ENCODE data around the gene MFAP4.

The MFAP4 gene

DNA sequence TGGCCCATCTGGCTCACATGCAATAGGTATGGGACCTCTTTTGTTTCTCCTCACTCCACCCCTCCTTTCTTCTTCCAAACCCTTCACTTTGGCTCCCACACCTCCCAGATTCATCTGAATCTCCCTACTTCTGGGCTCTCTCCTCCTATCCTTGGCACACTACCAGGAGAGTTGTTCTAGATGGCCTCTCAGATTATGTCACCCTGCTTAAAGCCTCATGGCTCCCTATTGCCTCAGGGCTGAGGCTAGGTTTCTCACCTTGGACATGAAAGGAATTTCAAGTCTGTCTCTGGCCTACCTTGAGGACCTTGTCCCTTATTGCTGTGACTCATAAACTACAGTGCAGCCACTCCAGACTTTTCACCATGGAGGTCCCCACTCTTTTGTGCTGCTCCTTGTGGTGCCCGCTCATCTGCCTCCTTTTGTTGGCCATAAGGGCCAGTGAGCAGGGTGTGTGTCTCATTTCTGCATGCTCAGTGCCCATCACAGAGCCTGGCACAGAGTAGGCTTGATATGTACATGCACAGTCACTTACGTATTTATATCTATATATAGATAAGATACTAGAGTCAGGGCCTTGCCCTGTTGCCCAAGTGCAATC, 1.0 kb upstream of the MFAP4 start:
- in situ Hi-C loops (cut with MboI; ENCODE audit: low sequenced_read_pairs) = no loop called here

DNA sequence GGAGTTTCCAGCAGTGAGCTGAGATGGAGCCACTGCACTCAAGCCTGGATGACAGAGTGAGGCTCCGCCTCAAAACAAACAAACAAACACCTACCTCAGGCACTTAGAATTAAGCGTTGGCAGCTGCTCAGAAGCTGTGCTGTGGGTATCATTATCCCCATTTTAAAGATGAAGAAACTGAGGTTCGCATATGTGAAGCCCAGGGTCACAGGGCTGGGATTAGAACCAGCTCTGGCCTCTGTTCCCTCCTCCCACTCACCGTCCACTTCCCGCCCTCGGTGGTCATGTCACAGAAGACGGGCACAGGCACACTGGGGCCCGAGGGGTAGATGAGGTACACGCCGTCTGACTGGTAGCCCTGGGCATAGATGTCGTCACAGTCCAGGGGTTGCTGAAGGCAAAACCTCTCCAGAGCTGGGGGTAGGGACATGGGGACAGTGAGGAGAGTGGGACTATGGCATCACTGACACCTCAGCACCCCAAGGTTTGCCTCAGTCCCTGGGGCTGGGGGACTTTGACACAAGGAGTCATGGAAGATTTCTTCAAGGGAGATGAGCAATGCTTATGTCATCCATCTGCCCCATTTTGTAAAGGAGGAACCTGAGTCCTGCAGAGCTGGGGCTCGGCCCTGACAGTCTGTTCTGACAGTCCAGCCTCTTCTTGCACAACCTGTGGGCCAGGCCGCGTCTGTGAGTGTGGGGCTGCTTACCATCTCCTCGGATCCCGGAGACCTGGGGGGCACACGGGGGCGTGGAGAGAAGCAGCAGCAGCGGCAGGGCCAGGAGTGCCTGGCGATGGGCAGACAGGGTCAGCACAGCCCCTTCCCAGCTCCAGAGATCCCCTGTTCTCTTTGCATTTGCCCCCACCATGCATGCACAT, 700 bp downstream of the MFAP4 start:
- in situ Hi-C loops (cut with MboI; ENCODE audit: low sequenced_read_pairs) = no loop called here

DNA sequence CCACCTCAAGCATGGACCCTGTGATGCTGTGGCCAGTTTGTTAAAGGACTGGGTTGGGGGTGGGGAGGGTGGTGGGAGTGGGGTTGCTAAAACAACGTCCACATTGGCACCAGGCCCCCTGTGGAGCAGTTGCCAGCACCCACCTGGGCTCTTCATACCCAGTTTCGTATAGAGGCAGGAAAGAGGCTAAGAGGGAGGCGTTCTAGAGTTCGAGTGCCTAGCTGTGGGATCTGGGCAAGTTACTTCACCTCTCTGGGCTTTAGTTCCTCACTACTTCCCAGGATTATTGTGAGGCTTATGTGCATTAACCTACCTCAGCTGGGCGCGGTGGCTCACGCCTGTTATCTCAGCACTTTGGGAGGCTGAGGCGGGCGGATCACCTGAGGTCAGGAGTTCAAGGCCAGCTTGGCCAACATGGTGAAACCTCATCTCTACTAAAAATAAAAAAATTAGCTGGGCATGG, 1.4 kb downstream of the MFAP4 start:
- in situ Hi-C loops (cut with MboI; ENCODE audit: low sequenced_read_pairs) = no loop called here

DNA sequence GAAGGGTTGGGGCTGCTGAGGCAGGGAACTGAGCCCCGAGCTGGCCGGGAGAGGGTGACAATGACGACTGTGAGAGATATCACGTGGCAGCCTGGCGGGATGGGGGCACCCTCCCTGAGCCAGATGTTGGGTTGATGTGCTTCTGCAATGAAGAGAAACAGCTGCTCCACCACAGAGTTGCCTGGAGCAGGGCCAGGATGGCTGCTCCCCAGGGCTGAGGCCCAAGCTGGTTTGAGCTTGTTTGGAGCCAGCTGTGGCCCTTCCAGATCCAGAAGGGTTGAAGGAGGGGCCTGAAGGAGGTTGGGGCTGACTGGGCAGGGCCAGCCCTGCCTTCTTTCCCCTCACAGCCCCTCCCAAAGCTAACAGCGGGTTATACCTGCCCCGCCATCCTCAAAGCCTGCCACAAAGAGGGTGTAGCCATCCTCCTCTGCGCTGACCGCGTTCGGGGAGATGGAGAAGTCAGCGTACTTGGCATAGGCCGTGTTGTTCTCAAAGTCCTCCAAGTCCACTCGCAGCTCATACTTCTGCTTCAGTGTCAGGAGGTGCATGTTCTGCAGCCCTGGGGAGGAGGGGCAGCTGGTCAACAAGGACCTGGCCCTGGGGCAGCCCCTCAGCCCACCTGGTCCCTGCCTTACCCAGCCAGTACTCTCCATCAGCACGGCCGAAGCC, 2.1 kb downstream of the MFAP4 start:
- in situ Hi-C loops (cut with MboI; ENCODE audit: low sequenced_read_pairs) = no loop called here

DNA sequence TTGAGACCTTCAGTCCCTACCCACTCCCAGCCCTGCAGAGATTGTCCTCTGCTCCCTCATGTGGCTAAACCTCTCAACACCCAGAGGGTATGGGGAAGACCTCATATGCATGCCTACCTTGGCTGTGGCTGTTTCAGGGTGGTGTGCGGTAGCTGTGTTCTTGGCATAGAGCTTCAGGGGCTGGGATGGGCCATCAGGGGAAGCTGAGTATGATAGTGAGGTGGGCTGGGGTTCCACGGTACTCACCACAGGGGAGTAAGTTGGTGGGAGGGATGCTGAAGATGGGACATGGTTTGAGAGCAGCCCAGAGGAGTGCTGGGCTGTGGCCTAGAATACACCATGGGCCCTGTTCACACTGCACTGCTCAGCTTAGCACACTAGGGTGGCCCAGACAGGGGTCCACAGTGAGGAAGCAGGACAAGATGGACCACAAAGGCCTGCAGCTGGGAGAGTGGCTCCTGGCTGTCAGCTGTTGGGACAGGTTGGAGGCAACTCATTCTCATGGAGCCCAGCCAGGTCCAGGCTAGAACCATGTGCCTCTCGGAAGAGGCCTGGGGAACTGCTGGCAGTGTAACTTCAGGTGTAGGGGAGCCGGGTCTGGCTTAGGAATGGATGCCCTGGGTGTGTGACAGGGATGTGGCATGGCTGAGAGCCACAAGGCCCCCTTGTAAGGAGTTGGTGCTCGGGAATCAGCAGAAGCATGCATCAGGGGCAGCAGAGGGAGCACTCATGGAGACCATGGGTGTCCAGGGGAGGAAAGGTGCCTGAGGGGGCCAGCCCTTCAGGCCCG, 3.1 kb downstream of the MFAP4 start:
- in situ Hi-C loops (cut with MboI; ENCODE audit: low sequenced_read_pairs) = no loop called here

DNA sequence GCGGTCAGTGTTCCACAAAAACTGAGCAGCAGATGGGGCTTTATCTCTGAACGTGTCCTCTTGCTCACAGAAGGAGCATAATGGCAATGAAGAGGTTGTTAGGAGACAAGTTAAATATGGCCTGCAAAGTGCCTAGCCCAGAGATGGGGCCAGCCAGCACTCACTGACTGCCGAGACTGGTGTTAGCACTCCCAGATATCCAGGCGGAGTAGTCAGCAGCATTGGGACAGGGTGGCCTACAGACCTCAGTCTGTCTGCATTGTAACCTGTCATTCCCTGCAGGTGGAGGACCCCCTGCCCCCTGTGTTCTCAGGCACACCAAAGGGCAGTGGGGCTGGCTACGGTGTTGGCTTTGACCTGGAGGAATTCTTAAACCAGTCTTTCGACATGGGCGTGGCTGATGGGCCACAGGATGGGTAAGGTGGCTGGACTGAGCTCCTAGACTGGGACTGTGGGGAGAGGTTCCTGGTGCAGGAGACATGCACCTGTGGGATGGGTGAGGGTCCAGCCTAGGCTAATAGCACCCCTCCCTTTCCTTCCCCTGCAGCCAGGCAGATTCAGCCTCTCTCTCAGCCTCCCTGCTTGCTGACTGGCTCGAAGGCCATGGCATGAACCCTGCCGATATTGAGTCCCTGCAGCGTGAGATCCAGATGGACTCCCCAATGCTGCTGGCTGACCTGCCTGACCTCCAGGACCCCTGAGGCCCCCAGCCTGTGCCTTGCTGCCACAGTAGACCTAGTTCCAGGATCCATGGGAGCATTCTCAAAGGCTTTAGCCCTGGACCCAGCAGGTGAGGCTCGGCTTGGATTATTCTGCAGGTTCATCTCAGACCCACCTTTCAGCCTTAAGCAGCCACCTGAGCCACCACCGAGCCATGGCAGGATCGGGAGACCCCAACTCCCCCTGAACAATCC, 4.2 kb downstream of the MFAP4 start:
- in situ Hi-C loops (cut with MboI; ENCODE audit: low sequenced_read_pairs) = no loop called here

DNA sequence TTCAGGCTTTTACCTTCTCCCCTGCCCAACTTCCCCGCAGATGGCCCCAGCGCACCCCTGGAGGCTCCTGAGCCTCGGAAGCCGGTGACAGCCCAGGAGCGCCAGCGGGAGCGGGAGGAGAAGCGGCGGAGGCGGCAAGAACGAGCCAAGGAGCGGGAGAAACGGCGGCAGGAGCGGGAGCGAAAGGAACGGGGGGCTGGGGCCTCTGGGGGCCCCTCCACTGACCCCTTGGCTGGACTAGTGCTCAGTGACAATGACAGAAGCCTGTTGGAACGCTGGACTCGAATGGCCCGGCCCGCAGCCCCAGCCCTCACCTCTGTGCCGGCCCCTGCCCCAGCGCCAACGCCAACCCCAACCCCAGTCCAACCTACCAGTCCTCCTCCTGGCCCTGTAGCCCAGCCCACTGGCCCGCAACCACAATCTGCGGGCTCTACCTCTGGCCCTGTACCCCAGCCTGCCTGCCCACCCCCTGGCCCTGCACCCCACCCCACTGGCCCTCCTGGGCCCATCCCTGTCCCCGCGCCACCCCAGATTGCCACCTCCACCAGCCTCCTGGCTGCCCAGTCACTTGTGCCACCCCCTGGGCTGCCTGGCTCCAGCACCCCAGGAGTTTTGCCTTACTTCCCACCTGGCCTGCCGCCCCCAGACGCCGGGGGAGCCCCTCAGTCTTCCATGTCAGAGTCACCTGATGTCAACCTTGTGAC, 5.1 kb downstream of the MFAP4 start:
- in situ Hi-C loops (cut with MboI; ENCODE audit: low sequenced_read_pairs) = no loop called here

DNA sequence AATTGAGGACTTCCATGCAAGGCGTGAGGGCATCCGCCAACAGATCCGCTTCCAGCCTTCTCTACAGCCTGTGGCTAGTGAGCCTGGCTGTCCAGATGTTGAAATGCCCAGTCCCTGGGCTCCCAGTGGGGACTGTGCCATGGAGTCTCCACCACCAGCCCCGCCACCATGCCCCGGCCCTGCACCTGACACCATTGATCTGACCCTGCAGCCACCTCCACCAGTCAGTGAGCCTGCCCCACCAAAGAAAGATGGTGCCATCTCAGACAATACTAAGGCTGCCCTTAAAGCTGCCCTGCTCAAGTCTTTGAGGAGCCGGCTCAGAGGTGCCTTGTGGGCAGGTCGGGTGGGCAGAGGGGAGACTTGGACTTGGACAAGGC, 5.6 kb downstream of the MFAP4 start:
- in situ Hi-C loops (cut with MboI; ENCODE audit: low sequenced_read_pairs) = no loop called here

DNA sequence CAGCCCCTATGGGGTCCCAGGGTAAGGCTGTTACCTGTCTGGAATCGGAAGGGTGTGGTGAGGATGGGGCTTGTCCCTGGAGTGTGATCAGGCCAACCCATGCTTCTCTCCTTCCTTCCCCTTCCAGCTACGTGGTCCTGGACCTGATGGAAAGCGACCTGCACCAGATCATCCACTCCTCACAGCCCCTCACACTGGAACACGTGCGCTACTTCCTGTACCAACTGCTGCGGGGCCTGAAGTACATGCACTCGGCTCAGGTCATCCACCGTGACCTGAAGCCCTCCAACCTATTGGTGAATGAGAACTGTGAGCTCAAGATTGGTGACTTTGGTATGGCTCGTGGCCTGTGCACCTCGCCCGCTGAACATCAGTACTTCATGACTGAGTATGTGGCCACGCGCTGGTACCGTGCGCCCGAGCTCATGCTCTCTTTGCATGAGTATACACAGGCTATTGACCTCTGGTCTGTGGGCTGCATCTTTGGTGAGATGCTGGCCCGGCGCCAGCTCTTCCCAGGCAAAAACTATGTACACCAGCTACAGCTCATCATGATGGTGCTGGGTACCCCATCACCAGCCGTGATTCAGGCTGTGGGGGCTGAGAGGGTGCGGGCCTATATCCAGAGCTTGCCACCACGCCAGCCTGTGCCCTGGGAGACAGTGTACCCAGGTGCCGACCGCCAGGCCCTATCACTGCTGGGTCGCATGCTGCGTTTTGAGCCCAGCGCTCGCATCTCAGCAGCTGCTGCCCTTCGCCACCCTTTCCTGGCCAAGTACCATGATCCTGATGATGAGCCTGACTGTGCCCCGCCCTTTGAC, 6.3 kb downstream of the MFAP4 start:
- in situ Hi-C loops (cut with MboI; ENCODE audit: low sequenced_read_pairs) = no loop called here

DNA sequence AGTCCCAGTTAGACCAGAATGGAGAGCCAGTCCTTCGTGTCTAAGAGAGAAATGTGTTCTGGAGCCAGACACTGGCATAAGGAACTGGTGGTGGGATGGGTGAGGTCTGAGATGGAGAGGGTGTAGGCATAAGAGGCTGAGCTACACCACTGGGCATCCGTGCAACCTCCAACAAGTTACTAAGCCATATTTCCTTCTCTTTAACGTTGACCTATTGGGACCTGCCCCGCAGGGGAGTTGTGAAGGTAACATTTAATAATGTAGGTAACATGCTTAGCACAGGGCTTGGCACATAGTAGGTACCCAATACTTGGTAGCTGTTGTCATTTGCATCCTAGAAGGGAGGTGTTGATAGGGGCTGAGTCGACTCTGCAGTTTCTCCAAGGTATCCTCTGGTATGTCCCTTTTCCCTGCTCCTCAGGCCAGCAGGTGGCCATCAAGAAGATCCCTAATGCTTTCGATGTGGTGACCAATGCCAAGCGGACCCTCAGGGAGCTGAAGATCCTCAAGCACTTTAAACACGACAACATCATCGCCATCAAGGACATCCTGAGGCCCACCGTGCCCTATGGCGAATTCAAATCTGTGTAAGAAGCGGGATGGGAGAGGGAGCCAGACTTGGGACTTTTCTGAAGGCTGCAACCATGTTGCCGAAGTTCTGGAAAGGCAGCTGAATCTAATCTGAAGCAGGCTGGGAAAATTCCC, 7.5 kb downstream of the MFAP4 start:
- in situ Hi-C loops (cut with MboI; ENCODE audit: low sequenced_read_pairs) = no loop called here

DNA sequence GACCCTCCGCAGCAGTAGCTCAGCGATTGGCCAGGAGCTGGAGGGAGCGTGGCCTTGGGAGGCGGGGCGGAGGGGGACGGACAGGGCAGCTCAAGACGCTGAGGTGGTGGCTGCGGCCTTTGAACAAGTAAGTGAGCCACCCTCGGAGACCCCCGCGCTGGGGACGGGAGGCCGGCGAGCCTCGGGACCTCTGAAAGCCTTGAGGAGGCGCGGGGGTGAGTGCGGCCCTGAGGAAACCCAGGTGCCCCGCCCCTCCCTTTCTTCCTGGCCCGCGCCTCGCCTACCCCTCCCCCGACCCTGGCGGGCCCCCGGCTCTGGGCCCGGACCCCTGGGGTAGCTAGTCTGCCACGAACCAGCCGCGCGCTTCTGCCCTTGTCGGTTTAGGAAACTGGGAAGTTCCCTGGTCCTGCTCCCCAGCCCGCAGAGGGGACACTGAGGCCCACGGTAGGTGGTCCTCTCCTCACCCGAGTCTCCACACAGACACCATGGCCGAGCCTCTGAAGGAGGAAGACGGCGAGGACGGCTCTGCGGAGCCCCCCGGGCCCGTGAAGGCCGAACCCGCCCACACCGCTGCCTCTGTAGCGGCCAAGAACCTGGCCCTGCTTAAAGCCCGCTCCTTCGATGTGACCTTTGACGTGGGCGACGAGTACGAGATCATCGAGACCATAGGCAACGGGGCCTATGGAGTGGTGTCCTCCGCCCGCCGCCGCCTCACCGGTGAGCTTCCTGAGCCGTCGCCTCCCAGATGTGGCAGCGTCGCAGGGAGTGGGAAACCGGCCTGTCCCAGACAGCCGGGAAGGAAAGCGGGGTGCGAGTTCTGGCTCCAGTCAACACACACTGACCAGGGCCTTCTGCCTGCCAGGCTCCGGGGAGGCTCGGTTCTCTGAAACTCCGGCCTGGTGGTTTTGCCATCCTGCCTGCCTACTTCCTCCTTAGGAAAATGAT, 8.3 kb downstream of the MFAP4 start, which contains the start of gene MAPK7:
Gene MAPK7, plus strand, starts transcription at position 83 of the 945 bp plus-strand sequence. Its CDS starts 403 bp downstream, at position 486.
- in situ Hi-C loops (cut with MboI; ENCODE audit: low sequenced_read_pairs) = no loop called here

DNA sequence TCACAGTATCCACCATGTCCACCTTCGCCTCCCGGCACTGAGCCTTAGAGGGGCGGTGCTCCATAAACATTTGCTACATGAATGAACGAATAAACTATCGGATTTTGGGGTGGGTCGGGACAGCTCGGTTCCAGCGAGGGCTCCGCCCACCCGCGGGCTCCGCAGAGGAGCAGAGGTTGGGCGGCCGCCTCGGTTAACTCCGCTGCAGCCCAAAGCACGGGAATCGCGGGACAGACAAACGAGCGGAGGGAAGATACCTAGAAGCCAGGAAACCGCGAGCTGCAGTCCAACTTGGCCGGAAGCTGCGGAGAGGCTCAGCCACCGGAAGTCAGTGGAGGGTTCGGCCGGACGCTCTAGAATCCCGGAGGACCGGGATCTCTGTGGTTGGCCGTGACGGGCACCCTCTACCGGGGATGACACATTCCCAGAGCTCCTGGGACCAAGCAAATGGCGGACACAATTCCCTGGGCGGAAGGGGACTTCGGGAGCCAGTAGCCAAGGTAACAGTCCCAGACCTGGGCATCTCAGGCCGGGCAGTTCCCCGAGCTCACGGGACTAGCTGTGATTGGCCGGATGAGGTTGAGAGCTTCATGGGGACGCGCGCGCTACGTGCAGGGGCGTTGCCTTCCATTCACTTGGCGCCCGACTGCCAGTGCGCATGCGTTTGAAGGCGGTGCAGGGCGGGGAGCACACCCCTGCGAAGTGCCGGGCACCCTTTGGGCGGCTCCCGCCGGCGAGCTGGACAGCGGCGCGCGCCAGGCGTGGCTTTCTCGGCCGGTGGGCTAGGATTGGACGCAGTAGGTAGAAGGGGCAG, 9.2 kb downstream of the MFAP4 start:
- in situ Hi-C loops (cut with MboI; ENCODE audit: low sequenced_read_pairs) = no loop called here

DNA sequence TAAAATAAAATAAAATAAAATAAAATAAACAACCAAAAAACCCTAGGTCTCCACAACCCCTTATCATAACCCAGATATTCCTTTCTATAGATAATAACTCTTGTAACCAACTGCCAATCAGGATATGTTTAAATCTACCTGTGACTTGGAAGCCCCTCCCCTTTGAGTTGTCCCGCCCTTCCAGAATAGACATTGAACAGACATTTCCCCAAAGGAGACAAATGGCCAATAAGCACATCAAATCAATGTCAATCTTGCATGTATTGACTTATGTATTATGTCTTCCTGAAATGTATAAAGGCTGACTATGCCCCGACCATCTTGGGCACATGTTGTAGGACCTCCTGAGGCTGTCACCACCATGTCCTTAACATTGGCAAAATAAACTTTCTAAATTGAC, 10.2 kb downstream of the MFAP4 start:
- in situ Hi-C loops (cut with MboI; ENCODE audit: low sequenced_read_pairs) = no loop called here

DNA sequence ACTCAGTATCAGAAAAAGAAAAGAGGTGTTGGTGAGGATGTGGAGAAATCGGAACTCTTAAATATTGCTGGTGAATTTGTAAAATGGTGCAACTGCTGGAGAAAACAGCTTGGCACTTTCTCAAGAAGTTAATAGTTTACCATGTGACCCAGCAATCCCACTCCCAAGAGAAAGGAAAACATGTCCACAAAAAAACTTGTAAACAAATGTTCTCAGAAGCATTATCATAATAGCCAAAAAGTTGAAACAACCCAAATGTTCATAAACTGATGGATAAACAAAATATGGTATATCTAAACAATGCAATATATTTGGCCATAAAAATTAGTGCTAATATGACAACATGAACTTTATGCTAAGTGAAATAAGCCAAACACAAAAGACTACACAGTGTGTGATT, 11.3 kb downstream of the MFAP4 start:
- in situ Hi-C loops (cut with MboI; ENCODE audit: low sequenced_read_pairs) = no loop called here

DNA sequence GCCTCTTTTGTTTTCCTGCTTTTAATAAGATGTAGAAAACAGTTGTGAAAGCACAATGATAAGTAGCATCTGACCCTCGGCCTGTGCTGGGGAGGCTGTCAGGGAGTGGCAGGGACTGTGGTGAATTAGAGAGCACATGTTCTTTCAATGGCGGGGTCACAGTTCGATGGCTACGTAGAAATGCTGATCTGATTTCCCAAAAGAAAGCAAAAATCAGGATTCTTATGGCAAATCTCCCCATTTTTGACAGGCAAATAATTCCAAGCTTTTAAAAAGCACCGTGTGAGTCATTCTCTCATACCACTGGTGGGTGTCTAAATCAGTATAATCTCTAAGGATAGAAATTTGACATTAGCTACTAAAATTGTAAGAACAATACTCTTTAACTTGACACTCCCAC, 12.9 kb downstream of the MFAP4 start:
- in situ Hi-C loops (cut with MboI; ENCODE audit: low sequenced_read_pairs) = no loop called here

Data from hTERT RPE-1 (cell line).